Stomach smooth muscle (tissue), 2 donors: Measurements from ENCODE around the gene DPYSL3.

Experiments
- H3K27ac ChIP-seq: one replicate; pipeline ENCODE4 v1.7.0; 2013; ENCODE audit warnings: mild to moderate bottlenecking, low read length, inconsistent platforms
- H3K27me3 ChIP-seq, 2 donors: one replicate each; pipeline ENCODE4 v1.7.0; 2013; ENCODE audit warnings: low read length in 2 of 2; ENCODE audit not compliant: insufficient read depth in 2 of 2, control insufficient read depth in 1 of 2
- H3K36me3 ChIP-seq, 2 donors: one replicate each; pipeline ENCODE4 v1.7.0; 2013; ENCODE audit warnings: low read length in 2 of 2; ENCODE audit not compliant: control insufficient read depth in 2 of 2, insufficient read depth in 2 of 2
- H3K4me1 ChIP-seq: one replicate; pipeline ENCODE4 v1.7.0; 2013; ENCODE audit warnings: low read length; ENCODE audit not compliant: control insufficient read depth, insufficient read depth
- H3K4me3 ChIP-seq, 2 donors: one replicate each; pipeline ENCODE4 v1.7.0; 2013; ENCODE audit warnings: low read length in 2 of 2
- H3K9ac ChIP-seq, 2 donors: one replicate each; pipeline ENCODE4 v1.7.0; 2013; ENCODE audit warnings: low read length in 2 of 2, mild to moderate bottlenecking in 1 of 2
- H3K9me3 ChIP-seq, 2 donors: one replicate each; pipeline ENCODE4 v1.7.0; 2013; ENCODE audit warnings: low read length in 2 of 2; ENCODE audit not compliant: control insufficient read depth in 2 of 2
- donor health status: healthy.
- donor health status: Pancreatic carcinoma.

DPYSL3 gene

DNA sequence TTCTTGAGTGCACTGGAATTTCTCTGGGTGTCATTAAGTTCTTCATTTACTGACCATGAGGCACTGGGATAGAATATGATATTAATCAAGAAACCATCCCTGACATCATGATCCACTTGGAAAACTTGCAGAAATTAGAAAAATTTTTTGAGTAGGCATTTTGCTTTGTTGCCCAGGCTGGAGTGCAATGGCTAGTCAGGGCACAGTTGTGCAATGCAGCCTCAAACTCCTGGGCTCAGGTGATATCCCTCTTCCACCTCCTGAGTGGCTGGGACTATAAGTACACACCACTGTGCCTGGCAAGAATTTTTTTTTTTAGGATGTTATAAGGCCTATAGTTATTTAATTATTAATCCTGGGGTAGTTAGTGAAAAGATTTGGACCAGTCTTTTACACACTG is 168.5 kb downstream of the DPYSL3 start:
- H3K27me3 ChIP-seq, result no peaks in the 10 kb centered on the region
- H3K4me3 ChIP-seq, result no peak overlapping the region
- H3K9me3 ChIP-seq, result peaks cover 0 to 2% of the 10 kb centered on the region in 2 donors
- no peaks in the 10 kb centered on the region for H3K4me1 ChIP-seq
- no peaks in the 10 kb centered on the region for H3K36me3 ChIP-seq
- H3K27ac ChIP-seq, result no peak overlapping the region
- H3K9ac ChIP-seq, result no peak overlapping the region

DNA sequence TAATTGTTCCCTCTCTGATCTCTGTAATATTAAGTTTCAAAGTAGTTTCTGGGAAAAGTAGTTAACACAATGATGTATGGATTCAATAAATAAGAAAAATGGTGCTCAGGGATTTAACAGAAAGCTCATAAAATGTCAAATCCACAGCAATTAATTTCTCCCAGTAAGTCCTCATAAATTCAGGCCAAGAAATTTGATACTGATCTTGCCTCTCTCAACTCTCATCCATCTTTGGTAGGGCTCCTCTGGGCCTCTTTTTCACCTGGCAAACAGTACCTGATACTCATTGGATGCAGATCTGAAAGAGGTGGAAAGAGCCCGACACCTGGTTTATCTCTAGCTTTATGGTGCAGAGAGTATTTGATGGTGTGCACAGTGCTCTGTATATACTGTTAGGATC is 168.9 kb downstream of the DPYSL3 start:
- H3K9me3 ChIP-seq, result peaks cover 0 to 2% of the 10 kb centered on the region in 2 donors
- H3K27me3 ChIP-seq, result no peaks in the 10 kb centered on the region
- no peak overlapping the region for H3K4me3 ChIP-seq
- no peaks in the 10 kb centered on the region for H3K4me1 ChIP-seq
- H3K36me3 ChIP-seq, result no peaks in the 10 kb centered on the region
- no peak overlapping the region for H3K27ac ChIP-seq
- H3K9ac ChIP-seq, result no peak overlapping the region
